PC-3 (cell line): ENCODE data around the gene HDAC9.

Experiments
- CTCF ChIP-seq: fragments of 300-600 bp; sonication (generic); conservative IDR thresholded peaks from 2 replicates; pipeline ENCODE4 v1.5.1; 2017; ENCODE audit warnings: antibody characterized with exemption, low read depth, mild to moderate bottlenecking, low read length
- EZH2 ChIP-seq: fragments of 300-600 bp; sonication (generic); IDR thresholded peaks from one replicate; pipeline ENCODE4 v1.6.1; 2017; ENCODE audit warnings: antibody characterized with exemption, mild to moderate bottlenecking, low read length; ENCODE audit not compliant: unreplicated experiment
- EZH2phosphoT487 ChIP-seq: fragments of 300-600 bp; sonication (generic); IDR thresholded peaks from 2 replicates; pipeline ENCODE4 v1.6.1; 2018; ENCODE audit warnings: mild to moderate bottlenecking, antibody characterized with exemption, low read length, borderline replicate concordance

GRCh38 chr7:18564779-18565178, 69.2 kb downstream of the HDAC9 start:
- TF ChIP-seq CTCF (no peak), EZH2 (no peak), EZH2phosphoT487 (no peak)
